GM12878 (cell line): ENCODE measurements around the gene SEMA4D. TPM values are rescaled to one million over a fixed set of nuclear protein-coding genes. Genes with fewer than 3 reads are reported as not detected.

Experiments
- BRCA1 ChIP-seq: IDR thresholded peaks from 2 replicates; pipeline ENCODE4 v1.6.1; 2011; ENCODE audit warnings: low read depth, low read length, improper control_type of control experiment
- CREB1 ChIP-seq: IDR thresholded peaks from 2 replicates; pipeline ENCODE4 v1.6.1; 2012; ENCODE audit warnings: low read depth, mild to moderate bottlenecking, inconsistent platforms
- CREM ChIP-seq: IDR thresholded peaks from 2 replicates; pipeline ENCODE4 v1.6.1; 2014; ENCODE audit warnings: antibody characterized with exemption, low read depth
- E2F8 ChIP-seq: fragments of 450-650 bp; IDR thresholded peaks from 2 replicates; pipeline ENCODE4 v1.6.1; 2018; ENCODE audit warnings: mild to moderate bottlenecking, low read depth, moderate library complexity; ENCODE audit not compliant: partially characterized antibody
- EED ChIP-seq: sonication (generic); IDR thresholded peaks from 2 replicates; pipeline ENCODE4 v1.6.1; 2016; ENCODE audit warnings: antibody characterized with exemption, low read depth
- EP300 ChIP-seq, 2 experiments: fragments of 150-350 bp in 1 of 2; IDR thresholded peaks; 2 replicates each; pipeline ENCODE4 v1.6.1; 2011 to 2012; ENCODE audit warnings: low read depth in 2 of 2, low read length in 2 of 2, borderline replicate concordance in 1 of 2, improper control_type of control experiment in 1 of 2, inconsistent platforms in 1 of 2; ENCODE audit not compliant: control insufficient read depth in 1 of 2
- GATAD2B ChIP-seq: fragments of 450-650 bp; conservative IDR thresholded peaks from 2 replicates; pipeline ENCODE4 v1.6.1; 2017; ENCODE audit warnings: low read depth, mild to moderate bottlenecking, moderate library complexity
- HDGF ChIP-seq: fragments of 450-650 bp; IDR thresholded peaks from 2 replicates; pipeline ENCODE4 v1.6.1; 2016; ENCODE audit warnings: antibody characterized with exemption
- IKZF2 ChIP-seq, 2 experiments: fragments of 450-650 bp; IDR thresholded peaks; 2 replicates each; pipeline ENCODE4 v1.6.1; 2017; ENCODE audit warnings: mild to moderate bottlenecking in 2 of 2, moderate library complexity in 2 of 2
- MEF2A ChIP-seq: IDR thresholded peaks from 2 replicates; pipeline ENCODE4 v1.6.1; 2011; ENCODE audit warnings: low read depth, mild to moderate bottlenecking, low read length, moderate library complexity; ENCODE audit not compliant: insufficient read depth
- MYC ChIP-seq: IDR thresholded peaks from 2 replicates; pipeline ENCODE4 v1.6.1; 2011; ENCODE audit warnings: mild to moderate bottlenecking, low read length, moderate library complexity, inconsistent platforms; ENCODE audit not compliant: insufficient read depth, insufficient replicate concordance, insufficient read length, severe bottlenecking
- POLR2A ChIP-seq: IDR thresholded peaks from 2 replicates; pipeline ENCODE4 v1.6.1; 2011; ENCODE audit warnings: low read depth, mild to moderate bottlenecking, low read length
- RBBP5 ChIP-seq: fragments of 200-600 bp; sonication (generic); conservative IDR thresholded peaks from 2 replicates; pipeline ENCODE4 v1.6.1; 2016
- SP1 ChIP-seq: IDR thresholded peaks from one replicate; pipeline ENCODE4 v1.6.1; 2011; ENCODE audit warnings: low read depth, low read length
- SRF ChIP-seq, 2 experiments: IDR thresholded peaks; 2 replicates each; pipeline ENCODE4 v1.6.1; 2011; ENCODE audit warnings: low read depth in 2 of 2, low read length in 2 of 2, mild to moderate bottlenecking in 1 of 2, moderate library complexity in 1 of 2
- SUPT20H ChIP-seq: IDR thresholded peaks from 2 replicates; pipeline ENCODE4 v1.6.1; 2011; ENCODE audit warnings: low read depth, mild to moderate bottlenecking, low read length, moderate library complexity, borderline replicate concordance; ENCODE audit not compliant: control insufficient read depth
- TCF3 ChIP-seq: IDR thresholded peaks from 2 replicates; pipeline ENCODE4 v1.6.1; 2012; ENCODE audit warnings: low read depth, mild to moderate bottlenecking, low read length, borderline replicate concordance; ENCODE audit not compliant: insufficient read depth
- ZBTB33 ChIP-seq: fragments of 450-650 bp; IDR thresholded peaks from 2 replicates; pipeline ENCODE4 v1.6.1; 2017; ENCODE audit warnings: mild to moderate bottlenecking
- ZNF274 ChIP-seq: IDR thresholded peaks from one replicate; pipeline ENCODE4 v1.8.0; 2011; ENCODE audit not compliant: insufficient read length, insufficient read depth
- polyA plus RNA-seq, 11 experiments: library from polyadenylated mRNA; depleted of rRNA in 4 of 11; unstranded in 6 of 11; stranded (reverse) in 5 of 11; fragments of >200 nt; fragmentation: Nextera tagmentation in 4 of 11; fragmentation: Illumina TruSeq in 1 of 11; extraction: Ambion mirVana in 4 of 11; extraction: Trizol in 1 of 11; gene quantifications; 1 replicate in 1 of 11; 2 replicates in 10 of 11; pipeline versions ENCODE4 v1.2.1 to v1.2.3, GENCODE V29; 2011 to 2016; ENCODE audit warnings: inconsistent platforms in 2 of 11, missing spikeins in 2 of 11, low read depth in 1 of 11
- total RNA-seq, 4 experiments: library from RNA; depleted of rRNA in 3 of 4; stranded (reverse); fragments of >200 nt in 3 of 4; fragmentation: Illumina TruSeq in 1 of 4; extraction: Trizol in 1 of 4; gene quantifications; 2 replicates each; pipeline versions ENCODE4 v1.2.1 to v1.2.3, GENCODE V29; 2013 to 2021
- TF ChIP-seq, protein P1 (sequence below): fragments of 450-650 bp; IDR thresholded peaks from 2 replicates; pipeline ENCODE4 v1.6.1; 2017; ENCODE audit warnings: borderline replicate concordance
- TF ChIP-seq, protein P2 (sequence below): fragments of 450-650 bp; IDR thresholded peaks from 2 replicates; pipeline ENCODE4 v1.6.1; 2016; ENCODE audit warnings: mild to moderate bottlenecking, moderate library complexity, borderline replicate concordance

SEMA4D gene
- total and polyA plus RNA-seq, 10 of the 15 experiments (the other 5 are each of a cell fraction or from before 2014, with no cell fraction given), result 15.1 to 136 (median 39.6) TPM

DNA sequence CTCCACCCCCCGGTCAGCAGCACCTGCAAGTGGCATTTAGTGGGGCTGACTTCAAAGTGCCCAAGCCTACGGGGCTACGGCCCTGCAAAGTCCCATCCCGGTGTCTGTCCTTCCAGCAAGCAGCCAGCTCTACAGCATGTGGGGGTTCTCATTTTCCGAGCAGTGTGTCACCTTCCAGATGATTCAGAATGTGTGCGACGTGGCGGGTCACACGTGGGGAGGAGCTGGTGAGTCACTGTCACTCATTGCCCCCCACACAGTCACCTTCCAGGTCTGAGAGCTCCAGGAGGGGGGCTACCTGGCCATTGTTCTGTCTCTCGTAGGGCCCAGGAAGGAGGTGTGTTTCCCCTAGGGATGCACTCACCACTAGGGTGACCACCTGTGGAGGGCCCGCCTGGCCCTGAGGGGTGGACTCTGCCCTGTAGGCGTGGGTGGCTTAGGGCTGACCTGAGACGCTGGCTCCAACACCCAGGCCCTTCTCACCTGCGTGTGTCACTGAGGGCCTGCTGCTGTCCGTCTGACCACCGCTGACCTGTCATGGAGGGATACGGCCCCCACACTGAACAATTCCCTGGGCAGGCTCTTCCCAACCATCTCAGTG, 70.2 kb downstream of the SEMA4D start (continued):
- no peak for TF ChIP-seq RBBP5
- no peak for TF ChIP-seq E2F8
- TF ChIP-seq IKZF2 (IDR thresholded peaks at IDR 0.05), result no peak
- TF ChIP-seq GATAD2B, result no peak
- TF ChIP-seq SP1, result no peak
- TF ChIP-seq MYC, result no peak
- TF ChIP-seq, protein P1, sequence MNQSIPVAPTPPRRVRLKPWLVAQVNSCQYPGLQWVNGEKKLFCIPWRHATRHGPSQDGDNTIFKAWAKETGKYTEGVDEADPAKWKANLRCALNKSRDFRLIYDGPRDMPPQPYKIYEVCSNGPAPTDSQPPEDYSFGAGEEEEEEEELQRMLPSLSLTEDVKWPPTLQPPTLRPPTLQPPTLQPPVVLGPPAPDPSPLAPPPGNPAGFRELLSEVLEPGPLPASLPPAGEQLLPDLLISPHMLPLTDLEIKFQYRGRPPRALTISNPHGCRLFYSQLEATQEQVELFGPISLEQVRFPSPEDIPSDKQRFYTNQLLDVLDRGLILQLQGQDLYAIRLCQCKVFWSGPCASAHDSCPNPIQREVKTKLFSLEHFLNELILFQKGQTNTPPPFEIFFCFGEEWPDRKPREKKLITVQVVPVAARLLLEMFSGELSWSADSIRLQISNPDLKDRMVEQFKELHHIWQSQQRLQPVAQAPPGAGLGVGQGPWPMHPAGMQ, result no peak
- TF ChIP-seq SUPT20H, result no peak
- TF ChIP-seq BRCA1, result no peak
- no peak for TF ChIP-seq ZNF274
- 0 out of 2 replicates have a peak, but pooled peaks have one; percentile 14 for TF ChIP-seq HDGF
- peak; percentile 82 for TF ChIP-seq CREM
- TF ChIP-seq TCF3, result 0 out of 2 replicates have a peak, but pooled peaks have one; percentile 48
- peak; percentile 20; the same call in 1 of the 2 replicates for TF ChIP-seq POLR2A
- TF ChIP-seq ZBTB33, result no peak
- no peak for TF ChIP-seq MEF2A
- TF ChIP-seq, protein P2, sequence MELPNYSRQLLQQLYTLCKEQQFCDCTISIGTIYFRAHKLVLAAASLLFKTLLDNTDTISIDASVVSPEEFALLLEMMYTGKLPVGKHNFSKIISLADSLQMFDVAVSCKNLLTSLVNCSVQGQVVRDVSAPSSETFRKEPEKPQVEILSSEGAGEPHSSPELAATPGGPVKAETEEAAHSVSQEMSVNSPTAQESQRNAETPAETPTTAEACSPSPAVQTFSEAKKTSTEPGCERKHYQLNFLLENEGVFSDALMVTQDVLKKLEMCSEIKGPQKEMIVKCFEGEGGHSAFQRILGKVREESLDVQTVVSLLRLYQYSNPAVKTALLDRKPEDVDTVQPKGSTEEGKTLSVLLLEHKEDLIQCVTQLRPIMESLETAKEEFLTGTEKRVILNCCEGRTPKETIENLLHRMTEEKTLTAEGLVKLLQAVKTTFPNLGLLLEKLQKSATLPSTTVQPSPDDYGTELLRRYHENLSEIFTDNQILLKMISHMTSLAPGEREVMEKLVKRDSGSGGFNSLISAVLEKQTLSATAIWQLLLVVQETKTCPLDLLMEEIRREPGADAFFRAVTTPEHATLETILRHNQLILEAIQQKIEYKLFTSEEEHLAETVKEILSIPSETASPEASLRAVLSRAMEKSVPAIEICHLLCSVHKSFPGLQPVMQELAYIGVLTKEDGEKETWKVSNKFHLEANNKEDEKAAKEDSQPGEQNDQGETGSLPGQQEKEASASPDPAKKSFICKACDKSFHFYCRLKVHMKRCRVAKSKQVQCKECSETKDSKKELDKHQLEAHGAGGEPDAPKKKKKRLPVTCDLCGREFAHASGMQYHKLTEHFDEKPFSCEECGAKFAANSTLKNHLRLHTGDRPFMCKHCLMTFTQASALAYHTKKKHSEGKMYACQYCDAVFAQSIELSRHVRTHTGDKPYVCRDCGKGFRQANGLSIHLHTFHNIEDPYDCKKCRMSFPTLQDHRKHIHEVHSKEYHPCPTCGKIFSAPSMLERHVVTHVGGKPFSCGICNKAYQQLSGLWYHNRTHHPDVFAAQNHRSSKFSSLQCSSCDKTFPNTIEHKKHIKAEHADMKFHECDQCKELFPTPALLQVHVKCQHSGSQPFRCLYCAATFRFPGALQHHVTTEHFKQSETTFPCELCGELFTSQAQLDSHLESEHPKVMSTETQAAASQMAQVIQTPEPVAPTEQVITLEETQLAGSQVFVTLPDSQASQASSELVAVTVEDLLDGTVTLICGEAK, result no peak
- no peak for TF ChIP-seq EP300 (IDR thresholded peaks at IDR 0.05; ENCODE audit: borderline replicate concordance in 1 of 2, control insufficient read depth in 1 of 2, low read depth in 2 of 2, low read length in 2 of 2)
- no peak for TF ChIP-seq EED
- TF ChIP-seq CREB1, result no peak
- TF ChIP-seq SRF (IDR thresholded peaks at IDR 0.05; ENCODE audit: low read depth in 2 of 2, low read length in 2 of 2), result no peak
